Heart right ventricle (tissue), 16 donors: ENCODE results near the gene FCSK. TPM values are rescaled to one million over a fixed set of nuclear protein-coding genes. Genes with fewer than 3 reads are reported as not detected.
"Not testable (repeated sequence)": the region's sequence is repeated elsewhere in the genome, so short reads cannot be mapped to it uniquely, and the experiment has no call there.

ENCODE experiments used
- ATAC-seq, 8 donors: fragments of 200-7000 bp; cut with Tn5 transposase; one replicate each; pipeline ENCODE4 v1.9.1; 2020; ENCODE audit warnings: mild to moderate bottlenecking in 8 of 8, moderate library complexity in 8 of 8, moderate number of reproducible peaks in 1 of 8
- DNase-seq, 2 donors: peaks; one replicate each; pipeline ENCODE4 v3.0.0-alpha.2; 2020
- H3K27ac ChIP-seq, 10 donors: fragments of 200-600 bp; sonication (generic) in 2 of 10; one replicate each; pipeline versions ENCODE4 v1.5.0 to v1.8.0; 2020 to 2022; ENCODE audit warnings: mild to moderate bottlenecking in 3 of 10
- H3K27me3 ChIP-seq, 7 donors: fragments of 200-600 bp; one replicate each; pipeline ENCODE4 v1.8.0; 2021 to 2022; ENCODE audit warnings: mild to moderate bottlenecking in 2 of 7
- H3K36me3 ChIP-seq, 9 donors: fragments of 200-600 bp; sonication (generic) in 1 of 9; one replicate each; pipeline versions ENCODE4 v1.5.0 to v1.8.0; 2020 to 2022; ENCODE audit warnings: mild to moderate bottlenecking in 2 of 9
- H3K4me1 ChIP-seq, 9 donors: fragments of 200-600 bp; sonication (generic) in 1 of 9; one replicate each; pipeline versions ENCODE4 v1.5.0 to v1.8.0; 2020 to 2022; ENCODE audit warnings: mild to moderate bottlenecking in 4 of 9
- H3K4me3 ChIP-seq, 10 donors: fragments of 200-600 bp; sonication (generic) in 2 of 10; one replicate each; pipeline versions ENCODE4 v1.5.0 to v1.8.0; 2020 to 2022; ENCODE audit warnings: mild to moderate bottlenecking in 7 of 10, moderate library complexity in 2 of 10
- H3K9me3 ChIP-seq, 11 donors: fragments of 200-600 bp in 10 of 11; sonication (generic) in 2 of 11; one replicate each; pipeline versions ENCODE4 v1.5.0 to v1.8.0; 2013 to 2022; ENCODE audit warnings: mild to moderate bottlenecking in 2 of 11, control low read depth in 1 of 11, moderate library complexity in 1 of 11
- WGBS, 2 donors: extraction: QIAGEN DNeasy Blood & Tissue Kit; methylation state at CpG; one replicate each; pipeline ENCODE4 v1.1.7; 2013; ENCODE audit warnings: inconsistent platforms in 1 of 2; 5-methylcytosine and 5-hydroxymethylcytosine counted together
- intact Hi-C, 10 donors: fragments of 100-400 bp; cut with DNase I; formaldehyde crosslinking; loops; one replicate each; pipeline versions ENCODE4 v1.11.1 to v1.14.2; 2022
- polyA plus RNA-seq, 2 donors: library from polyadenylated mRNA; stranded (reverse); fragments of 200-250 nt; gene quantifications; one replicate each; pipeline ENCODE4 v1.2.3, GENCODE V29; 2013
- total RNA-seq, 10 donors: library from RNA; stranded (reverse); fragmentation: NEBNext Ultra II Directional in 3 of 10; extraction: Animal tissue kit (Norgen Biotek cat#: 25700) in 3 of 10; gene quantifications; one replicate each; pipeline versions ENCODE4 v1.2.1 to v1.2.4, GENCODE V29; 2021 to 2023
- TF ChIP-seq, protein P1 (sequence below), 9 donors: fragments of 200-600 bp; sonication (generic) in 2 of 9; IDR thresholded peaks; one replicate each; pipeline versions ENCODE4 v1.5.0 to v1.8.0; 2021 to 2022; ENCODE audit warnings: antibody characterized with exemption in 9 of 9, mild to moderate bottlenecking in 5 of 9, moderate library complexity in 1 of 9
- donor health status: Arrhythmogenic right ventricular cardiomyopathy.
- donor health status: ischemic (EF 13 %, LVEDD 7.1; RV severe dilation, severe dysfunction).
- donor health status: healthy with polysubstance abuse.
- donor health status: DM: no; HTN: yes; CAD: no.
- donor health status: DM: no; HTN: no; CAD: no.
- donor health status: ischemic (EF 25% LVEDD 6.9; RV normal size, moderate dysfunction).
- donor health status: ischemic (EF 25% LVEDD 5.7; RV mildly dilated, moderate dysfunction).
- donor health status: healthy.
- donor health status: DM: yes; HTN: yes; CAD: no.
- donor health status: Ischemic cardiomyopathy.
- donor health status: ischemic (EF 35%, LVEDD 5.7; RV mildly dilated, moderate dysfunction).
- donor health status: nonischemic (EF 11% LVEDD 7.7; RV severe dilation, severe dysfunction).
- donor health status: DM: yes; HTN: yes; CAD: no.
- donor health status: PGD.
- donor health status: ischemic (EF 29% LVEDD 5.4; RV normal size, mild dysfunction).
- donor health status: nonischemic (EF 23%, LVEDD 6.1; RV moderate dilation, normal function).

Gene FCSK
- total and polyA plus RNA-seq, 12 donors = 6.3 to 15.4 (median 9.0) TPM

DNA sequence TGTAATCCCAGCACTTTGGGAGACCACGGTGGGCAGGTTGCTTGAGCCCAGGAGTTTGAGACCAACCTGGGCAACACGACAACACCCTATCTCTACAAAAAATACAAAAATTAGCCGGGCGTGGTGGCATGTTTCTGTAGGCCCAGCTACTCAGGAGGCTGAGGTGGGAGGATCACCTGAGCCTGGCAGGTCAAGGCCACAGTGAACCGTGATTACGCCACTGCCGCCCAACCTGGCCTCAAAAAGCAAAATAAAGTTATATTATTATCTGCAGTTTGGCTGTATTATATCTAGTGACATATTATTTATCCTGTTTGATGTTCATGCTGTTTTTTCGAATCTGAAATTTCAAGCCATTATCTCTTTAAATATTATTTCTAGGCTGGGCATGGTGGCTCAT, 42.0 kb upstream of the FCSK start:
- no peaks in the 10 kb centered on the region for H3K9me3 ChIP-seq
- intact Hi-C loops = no loop called here
- 95 to 97% methylated on average over 8 of the region's 8 CpGs for WGBS, 2 donors
- TF ChIP-seq, protein P1, sequence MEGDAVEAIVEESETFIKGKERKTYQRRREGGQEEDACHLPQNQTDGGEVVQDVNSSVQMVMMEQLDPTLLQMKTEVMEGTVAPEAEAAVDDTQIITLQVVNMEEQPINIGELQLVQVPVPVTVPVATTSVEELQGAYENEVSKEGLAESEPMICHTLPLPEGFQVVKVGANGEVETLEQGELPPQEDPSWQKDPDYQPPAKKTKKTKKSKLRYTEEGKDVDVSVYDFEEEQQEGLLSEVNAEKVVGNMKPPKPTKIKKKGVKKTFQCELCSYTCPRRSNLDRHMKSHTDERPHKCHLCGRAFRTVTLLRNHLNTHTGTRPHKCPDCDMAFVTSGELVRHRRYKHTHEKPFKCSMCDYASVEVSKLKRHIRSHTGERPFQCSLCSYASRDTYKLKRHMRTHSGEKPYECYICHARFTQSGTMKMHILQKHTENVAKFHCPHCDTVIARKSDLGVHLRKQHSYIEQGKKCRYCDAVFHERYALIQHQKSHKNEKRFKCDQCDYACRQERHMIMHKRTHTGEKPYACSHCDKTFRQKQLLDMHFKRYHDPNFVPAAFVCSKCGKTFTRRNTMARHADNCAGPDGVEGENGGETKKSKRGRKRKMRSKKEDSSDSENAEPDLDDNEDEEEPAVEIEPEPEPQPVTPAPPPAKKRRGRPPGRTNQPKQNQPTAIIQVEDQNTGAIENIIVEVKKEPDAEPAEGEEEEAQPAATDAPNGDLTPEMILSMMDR (IDR thresholded peaks at IDR 0.05) = no peak
- H3K36me3 ChIP-seq = peaks cover 0 to 27% (median 5%) of the 10 kb centered on the region in 9 donors
- no peak overlapping the region for H3K4me3 ChIP-seq
- ATAC-seq (no peak), DNase-seq (no peak)
- no peaks in the 10 kb centered on the region for H3K27me3 ChIP-seq
- H3K27ac ChIP-seq = no peak overlapping the region
- peaks cover 0 to 48% (median 22%) of the 10 kb centered on the region in 9 donors for H3K4me1 ChIP-seq

DNA sequence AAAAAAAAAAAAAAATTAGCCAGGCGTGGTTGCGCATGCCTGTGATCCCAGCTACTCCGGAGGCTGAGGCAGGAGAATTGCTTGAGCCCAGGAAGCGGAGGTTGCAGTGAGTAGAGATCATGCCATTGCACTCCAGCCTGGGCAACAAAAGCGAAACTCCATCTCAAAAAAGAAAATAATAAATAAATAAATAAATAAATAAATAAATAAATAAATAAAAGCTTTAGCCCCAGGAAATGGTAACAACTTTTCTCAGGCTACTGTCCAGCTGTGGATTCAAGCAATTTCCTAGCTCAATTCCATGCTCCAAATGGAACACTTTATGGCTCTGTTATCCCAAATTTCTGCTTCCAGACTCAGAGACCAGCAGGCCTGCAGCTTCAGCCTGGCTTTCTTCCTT, 40.8 kb upstream of the FCSK start:
- WGBS, 2 donors = 96% methylated on average over 5 of the region's 5 CpGs
- Histone ChIP-seq H3K36me3 (peaks cover 0 to 27% (median 5%) of the 10 kb centered on the region in 9 donors), H3K27ac (peak overlapping the region in 1 of 10 donors; percentile 15), H3K4me1 (peaks cover 0 to 47% (median 27%) of the 10 kb centered on the region in 9 donors)
- H3K9me3 ChIP-seq, ATAC-seq, H3K27me3 ChIP-seq, DNase-seq, intact Hi-C loops, H3K4me3 ChIP-seq: not testable (repeated sequence)

DNA sequence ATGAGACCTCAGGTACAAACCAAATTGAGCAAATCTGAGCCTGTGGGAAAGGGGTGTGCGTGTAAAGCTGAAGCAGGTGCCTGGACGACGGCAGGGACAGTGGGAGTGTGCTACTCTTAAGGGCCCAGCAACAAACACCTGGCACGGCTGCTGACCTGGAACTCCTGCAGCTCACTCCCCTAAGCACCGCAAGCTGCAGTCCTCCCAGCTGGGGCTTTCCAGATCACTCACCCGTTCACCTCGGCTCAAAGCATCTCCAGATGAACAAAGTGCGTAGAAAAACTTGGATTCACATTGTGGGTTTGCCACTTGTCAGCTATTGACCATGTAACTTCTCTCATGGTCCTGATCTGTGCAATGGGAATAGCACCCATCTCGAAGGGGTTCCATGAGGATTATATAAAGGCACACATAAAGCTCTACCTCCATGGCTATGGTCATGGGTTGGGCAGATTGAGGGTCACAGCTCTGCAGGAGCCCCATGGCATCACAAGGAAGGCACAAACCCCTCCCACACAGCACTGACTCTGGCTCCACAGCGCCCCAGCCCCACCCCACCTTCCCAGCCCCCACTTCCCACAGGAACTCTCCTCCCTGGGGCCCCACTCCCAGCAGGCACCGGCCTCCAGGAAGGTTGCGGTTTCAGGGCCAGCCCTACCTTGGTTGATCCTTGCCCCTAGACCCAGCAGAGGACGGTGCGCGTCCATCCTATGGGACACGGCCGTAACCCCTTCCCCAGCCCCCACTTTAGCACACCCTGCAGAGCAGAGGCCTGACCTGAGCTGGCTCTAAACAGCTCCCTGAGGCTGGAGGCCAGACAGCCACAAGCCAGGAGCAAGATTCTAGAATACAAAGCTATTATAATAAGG, 37.4 kb upstream of the FCSK start:
- intact Hi-C loops = no loop called here
- TF ChIP-seq, protein P1 (IDR thresholded peaks at IDR 0.05) = no peak
- Histone ChIP-seq H3K27ac (peak overlapping the region in 1 of 10 donors; percentile 22), H3K27me3 (no peaks in the 10 kb centered on the region), H3K36me3 (peaks cover 0 to 26% (median 0%) of the 10 kb centered on the region in 9 donors), H3K4me1 (peaks cover 6 to 76% (median 51%) of the 10 kb centered on the region in 9 donors), H3K4me3 (no peak overlapping the region), H3K9me3 (no peaks in the 10 kb centered on the region)
- no peak for DNase-seq
- ATAC-seq = peak in 3 of 8 donors; percentile 5 to 19 (median 9)
- WGBS, 2 donors = 89 to 90% methylated on average over 17 of the region's 17 CpGs

DNA sequence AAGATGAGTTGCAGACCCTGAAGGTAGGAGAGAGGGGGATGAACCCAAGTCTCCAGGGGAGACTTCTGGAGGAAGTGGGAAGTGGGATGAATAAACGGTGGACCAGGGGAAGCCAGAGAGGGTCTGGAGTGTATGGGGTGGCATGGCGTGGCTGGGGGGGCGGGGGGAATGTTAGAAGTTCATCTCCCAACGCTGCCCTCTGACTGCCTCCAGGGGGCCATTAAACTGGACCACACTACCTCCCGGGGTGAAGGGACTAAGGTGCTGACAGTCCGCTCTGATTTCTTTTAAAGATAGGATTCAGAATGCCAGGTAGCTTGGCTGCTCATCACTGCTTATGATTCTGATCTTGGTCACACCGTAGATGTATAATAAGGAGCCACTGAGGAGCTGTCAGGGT, 36.7 kb upstream of the FCSK start:
- Histone ChIP-seq H3K9me3 (no peaks in the 10 kb centered on the region), H3K27me3 (no peaks in the 10 kb centered on the region), H3K4me3 (no peak overlapping the region), H3K36me3 (peaks cover 0 to 20% (median 0%) of the 10 kb centered on the region in 9 donors), H3K4me1 (peaks cover 6 to 82% (median 58%) of the 10 kb centered on the region in 9 donors), H3K27ac (peak overlapping the region in 3 of 10 donors; percentile 3 to 39 (median 22))
- ATAC-seq (no peak), DNase-seq (no peak)
- intact Hi-C loops = no loop called here
- 72 to 77% methylated on average over 7 of the region's 7 CpGs for WGBS, 2 donors
- TF ChIP-seq, protein P1 (IDR thresholded peaks at IDR 0.05) = no peak
